ENCODE measurements around the gene ZDHHC18.

The ZDHHC18 gene

DNA sequence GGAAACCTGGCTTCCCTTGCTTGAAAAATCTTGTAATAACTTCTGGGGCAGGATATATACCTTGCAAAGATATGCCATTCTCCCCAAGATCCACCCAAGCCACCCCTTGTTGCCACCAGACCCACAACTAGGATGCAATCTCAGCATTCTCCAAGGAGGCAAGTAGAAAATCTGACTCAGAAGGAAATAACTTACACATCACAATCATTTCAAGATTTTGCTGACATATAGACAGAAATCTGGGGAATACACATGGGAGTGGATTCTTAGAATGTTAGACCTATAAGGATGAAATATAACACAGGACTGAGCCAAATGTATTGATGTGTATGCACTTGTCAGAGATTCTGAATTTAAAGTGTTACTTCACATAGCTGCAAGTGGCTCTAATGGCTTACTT is 14.8 kb upstream of the ZDHHC18 start:
- POLR2A ChIA-PET, result interaction anchor here (0.6 to 1.0 kb wide), 3 partner anchors 9 to 113 kb away, joined by 3 to 6 read pairs (median 4); no protein-coding TSS in a partner anchor
- H3K36me3 ChIP-seq (ENCODE audit: control insufficient read depth in 2 of 2, insufficient read depth in 1 of 2, low read length in 2 of 2), result no peaks in the 10 kb centered on the region
- CTCF ChIA-PET, result interaction anchor here (0.6 to 4.7 kb wide), 12 partner anchors 9 to 969 kb away, joined by 3 to 54 read pairs (median 8); no protein-coding TSS in a partner anchor
- H3K4me3 ChIP-seq (ENCODE audit: low read depth, low read length), result no peak overlapping the region
- H3K4me1 ChIP-seq (ENCODE audit: control insufficient read depth, insufficient read depth, low read length), result no peaks in the 10 kb centered on the region
- H3K27ac ChIP-seq (ENCODE audit: extremely low read depth, low read depth, low read length), result no peak overlapping the region
- TF ChIP-seq ZNF311 (tag by site-specific recombination; IDR thresholded peaks at IDR 0.05; ENCODE audit: borderline replicate concordance), result no peak
- no peak for TF ChIP-seq KLF9 (tag by site-specific recombination; IDR thresholded peaks at IDR 0.05; ENCODE audit: low read depth)
- no peak for TF ChIP-seq ZNF140 (tag by site-specific recombination; IDR thresholded peaks at IDR 0.05)
- no peak for TF ChIP-seq ZNF621 (tag by site-specific recombination; IDR thresholded peaks at IDR 0.05)
- TF ChIP-seq ZNF560 (tag by site-specific recombination; IDR thresholded peaks at IDR 0.05; ENCODE audit: borderline replicate concordance), result no peak
- no peak for TF ChIP-seq ZNF266 (tag by site-specific recombination; IDR thresholded peaks at IDR 0.05; ENCODE audit: low read depth)
- TF ChIP-seq, protein P1, sequence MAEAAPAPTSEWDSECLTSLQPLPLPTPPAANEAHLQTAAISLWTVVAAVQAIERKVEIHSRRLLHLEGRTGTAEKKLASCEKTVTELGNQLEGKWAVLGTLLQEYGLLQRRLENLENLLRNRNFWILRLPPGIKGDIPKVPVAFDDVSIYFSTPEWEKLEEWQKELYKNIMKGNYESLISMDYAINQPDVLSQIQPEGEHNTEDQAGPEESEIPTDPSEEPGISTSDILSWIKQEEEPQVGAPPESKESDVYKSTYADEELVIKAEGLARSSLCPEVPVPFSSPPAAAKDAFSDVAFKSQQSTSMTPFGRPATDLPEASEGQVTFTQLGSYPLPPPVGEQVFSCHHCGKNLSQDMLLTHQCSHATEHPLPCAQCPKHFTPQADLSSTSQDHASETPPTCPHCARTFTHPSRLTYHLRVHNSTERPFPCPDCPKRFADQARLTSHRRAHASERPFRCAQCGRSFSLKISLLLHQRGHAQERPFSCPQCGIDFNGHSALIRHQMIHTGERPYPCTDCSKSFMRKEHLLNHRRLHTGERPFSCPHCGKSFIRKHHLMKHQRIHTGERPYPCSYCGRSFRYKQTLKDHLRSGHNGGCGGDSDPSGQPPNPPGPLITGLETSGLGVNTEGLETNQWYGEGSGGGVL (tag by site-specific recombination; IDR thresholded peaks at IDR 0.05), result no peak
- no peak for TF ChIP-seq ELK4 (IDR thresholded peaks at IDR 0.05; ENCODE audit: borderline replicate concordance, low read depth, low read length)
- no peak for TF ChIP-seq BCL11A (tag by site-specific recombination; IDR thresholded peaks at IDR 0.05; ENCODE audit: low read depth)
- TF ChIP-seq YY2 (tag by site-specific recombination; IDR thresholded peaks at IDR 0.05), result no peak
- no peak for TF ChIP-seq ZNF571 (tag by site-specific recombination; IDR thresholded peaks at IDR 0.05)
- TF ChIP-seq ZNF544 (tag by site-specific recombination; IDR thresholded peaks at IDR 0.05), result no peak
- TF ChIP-seq ZNF530 (tag by site-specific recombination; IDR thresholded peaks at IDR 0.05; ENCODE audit: low read depth), result no peak
- TF ChIP-seq ZNF777 (tag by site-specific recombination; IDR thresholded peaks at IDR 0.05; ENCODE audit: borderline replicate concordance), result no peak
- TF ChIP-seq ZNF24 (tag by site-specific recombination; IDR thresholded peaks at IDR 0.05), result no peak
- TF ChIP-seq, protein P2, sequence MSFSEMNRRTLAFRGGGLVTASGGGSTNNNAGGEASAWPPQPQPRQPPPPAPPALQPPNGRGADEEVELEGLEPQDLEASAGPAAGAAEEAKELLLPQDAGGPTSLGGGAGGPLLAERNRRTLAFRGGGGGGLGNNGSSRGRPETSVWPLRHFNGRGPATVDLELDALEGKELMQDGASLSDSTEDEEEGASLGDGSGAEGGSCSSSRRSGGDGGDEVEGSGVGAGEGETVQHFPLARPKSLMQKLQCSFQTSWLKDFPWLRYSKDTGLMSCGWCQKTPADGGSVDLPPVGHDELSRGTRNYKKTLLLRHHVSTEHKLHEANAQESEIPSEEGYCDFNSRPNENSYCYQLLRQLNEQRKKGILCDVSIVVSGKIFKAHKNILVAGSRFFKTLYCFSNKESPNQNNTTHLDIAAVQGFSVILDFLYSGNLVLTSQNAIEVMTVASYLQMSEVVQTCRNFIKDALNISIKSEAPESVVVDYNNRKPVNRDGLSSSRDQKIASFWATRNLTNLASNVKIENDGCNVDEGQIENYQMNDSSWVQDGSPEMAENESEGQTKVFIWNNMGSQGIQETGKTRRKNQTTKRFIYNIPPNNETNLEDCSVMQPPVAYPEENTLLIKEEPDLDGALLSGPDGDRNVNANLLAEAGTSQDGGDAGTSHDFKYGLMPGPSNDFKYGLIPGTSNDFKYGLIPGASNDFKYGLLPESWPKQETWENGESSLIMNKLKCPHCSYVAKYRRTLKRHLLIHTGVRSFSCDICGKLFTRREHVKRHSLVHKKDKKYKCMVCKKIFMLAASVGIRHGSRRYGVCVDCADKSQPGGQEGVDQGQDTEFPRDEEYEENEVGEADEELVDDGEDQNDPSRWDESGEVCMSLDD (tag by site-specific recombination; IDR thresholded peaks at IDR 0.05), result no peak
- TF ChIP-seq ZNF174 (tag by site-specific recombination; IDR thresholded peaks at IDR 0.05), result no peak
- TF ChIP-seq GFI1B (tag by site-specific recombination; IDR thresholded peaks at IDR 0.05), result no peak
- no peak for TF ChIP-seq SCRT2 (tag by site-specific recombination; IDR thresholded peaks at IDR 0.05)
- no peak for TF ChIP-seq ZNF184 (tag by site-specific recombination; IDR thresholded peaks at IDR 0.05)
- H3K9me3 ChIP-seq (ENCODE audit: control insufficient read depth, insufficient read depth, low read depth, low read length), result no peaks in the 10 kb centered on the region

DNA sequence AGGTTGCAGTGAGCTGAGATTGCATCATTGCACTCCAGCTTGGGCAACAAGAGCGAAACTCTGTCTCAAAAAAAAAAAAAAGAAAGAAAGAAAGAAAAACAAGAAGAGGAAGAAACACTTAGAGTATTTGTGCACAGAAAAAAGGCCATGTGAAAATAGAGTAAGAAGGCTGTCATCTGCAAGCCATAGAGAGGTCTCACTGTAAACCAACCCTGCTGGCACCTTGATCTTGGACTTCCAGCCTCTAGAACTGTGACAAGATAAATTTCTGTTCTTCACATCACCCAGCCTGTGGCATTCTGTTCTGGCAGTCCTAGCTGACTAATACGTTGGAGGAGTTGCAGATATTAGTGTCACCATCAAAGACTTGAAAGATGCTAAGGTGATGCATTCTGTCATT is 12.1 kb upstream of the ZDHHC18 start:
- Histone ChIP-seq H3K27ac (ENCODE audit: extremely low read depth, low read depth, low read length) (no peak overlapping the region), H3K4me1 (ENCODE audit: control insufficient read depth, insufficient read depth, low read length) (no peaks in the 10 kb centered on the region), H3K9me3 (ENCODE audit: control insufficient read depth, insufficient read depth, low read depth, low read length) (no peaks in the 10 kb centered on the region), H3K4me3 (ENCODE audit: low read depth, low read length) (no peak overlapping the region), H3K36me3 (ENCODE audit: control insufficient read depth in 2 of 2, insufficient read depth in 1 of 2, low read length in 2 of 2) (no peaks in the 10 kb centered on the region)
- TF ChIP-seq ZNF792 (tag by site-specific recombination; IDR thresholded peaks at IDR 0.05) (no peak), ZNF133 (tag by site-specific recombination; IDR thresholded peaks at IDR 0.05) (no peak), ZNF10 (tag by site-specific recombination; IDR thresholded peaks at IDR 0.05) (no peak), ZNF548 (tag by site-specific recombination; IDR thresholded peaks at IDR 0.05) (peak; percentile 99), ZSCAN5A (tag by site-specific recombination; IDR thresholded peaks at IDR 0.05) (no peak)
- TF ChIP-seq, protein P3, sequence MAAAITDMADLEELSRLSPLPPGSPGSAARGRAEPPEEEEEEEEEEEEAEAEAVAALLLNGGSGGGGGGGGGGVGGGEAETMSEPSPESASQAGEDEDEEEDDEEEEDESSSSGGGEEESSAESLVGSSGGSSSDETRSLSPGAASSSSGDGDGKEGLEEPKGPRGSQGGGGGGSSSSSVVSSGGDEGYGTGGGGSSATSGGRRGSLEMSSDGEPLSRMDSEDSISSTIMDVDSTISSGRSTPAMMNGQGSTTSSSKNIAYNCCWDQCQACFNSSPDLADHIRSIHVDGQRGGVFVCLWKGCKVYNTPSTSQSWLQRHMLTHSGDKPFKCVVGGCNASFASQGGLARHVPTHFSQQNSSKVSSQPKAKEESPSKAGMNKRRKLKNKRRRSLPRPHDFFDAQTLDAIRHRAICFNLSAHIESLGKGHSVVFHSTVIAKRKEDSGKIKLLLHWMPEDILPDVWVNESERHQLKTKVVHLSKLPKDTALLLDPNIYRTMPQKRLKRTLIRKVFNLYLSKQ (tag by site-specific recombination; IDR thresholded peaks at IDR 0.05; ENCODE audit: borderline replicate concordance), result no peak
- TF ChIP-seq, protein P4, sequence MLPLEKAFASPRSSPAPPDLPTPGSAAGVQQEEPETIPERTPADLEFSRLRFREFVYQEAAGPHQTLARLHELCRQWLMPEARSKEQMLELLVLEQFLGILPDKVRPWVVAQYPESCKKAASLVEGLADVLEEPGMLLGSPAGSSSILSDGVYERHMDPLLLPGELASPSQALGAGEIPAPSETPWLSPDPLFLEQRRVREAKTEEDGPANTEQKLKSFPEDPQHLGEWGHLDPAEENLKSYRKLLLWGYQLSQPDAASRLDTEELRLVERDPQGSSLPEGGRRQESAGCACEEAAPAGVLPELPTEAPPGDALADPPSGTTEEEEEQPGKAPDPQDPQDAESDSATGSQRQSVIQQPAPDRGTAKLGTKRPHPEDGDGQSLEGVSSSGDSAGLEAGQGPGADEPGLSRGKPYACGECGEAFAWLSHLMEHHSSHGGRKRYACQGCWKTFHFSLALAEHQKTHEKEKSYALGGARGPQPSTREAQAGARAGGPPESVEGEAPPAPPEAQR (tag by site-specific recombination; IDR thresholded peaks at IDR 0.05), result no peak
- ChIA-PET CTCF (no interaction called here), POLR2A (no interaction called here)

Measured in HEK293 (cell line).